ENCODE data around the gene FAM124A. TPM values are rescaled to one million over a fixed set of nuclear protein-coding genes. Genes with fewer than 3 reads are reported as not detected.

FAM124A gene
- total and polyA plus RNA-seq, 2 donors (not counting 3 experiments of a cell fraction or from before 2014, with no cell fraction given): 3.8 to 9.9 TPM

DNA sequence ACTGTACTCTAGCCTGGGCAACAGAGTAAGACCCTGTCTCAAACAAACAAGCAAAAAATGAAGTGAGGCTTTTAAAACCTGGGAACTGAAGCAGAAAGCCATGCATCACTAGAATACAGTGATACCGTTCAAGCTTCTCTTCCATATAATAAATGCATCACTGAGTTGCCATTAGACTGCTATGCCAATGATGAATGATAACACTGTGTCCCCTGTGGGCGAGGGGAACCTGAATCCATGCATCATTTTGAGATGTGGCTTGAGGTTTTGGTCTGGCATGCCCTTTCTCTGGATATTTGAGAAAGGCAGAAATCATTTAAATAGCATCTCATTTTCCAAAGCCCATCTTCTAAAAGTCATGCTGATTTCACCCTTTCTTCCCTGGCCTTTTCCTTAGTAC lies 1.5 kb upstream of the FAM124A start:
- Histone ChIP-seq H3K9me3 (replicated peaks; ENCODE audit: control insufficient read depth, insufficient read depth, low read length) (no peaks in the 10 kb centered on the region), H4K20me1 (replicated peaks; ENCODE audit: control insufficient read depth, extremely low read depth, insufficient read depth, low read length) (no peaks in the 10 kb centered on the region), H3K27me3 (ENCODE audit: control insufficient read depth in 2 of 2, insufficient read depth in 2 of 2, low read length in 2 of 2) (no peaks in the 10 kb centered on the region), H3K9ac (replicated peaks; ENCODE audit: extremely low read depth, insufficient read depth, low read length) (no peak overlapping the region), H2AFZ (ENCODE audit: low read depth, low read length) (no peak overlapping the region), H3K36me3 (ENCODE audit: control insufficient read depth in 2 of 2, extremely low read depth in 1 of 2, insufficient read depth in 2 of 2, low read length in 2 of 2) (no peaks in the 10 kb centered on the region), H3K27ac (ENCODE audit: insufficient read depth, low read depth, low read length) (no peak overlapping the region), H3K4me1 (ENCODE audit: control insufficient read depth, extremely low read depth, insufficient read depth, low read length) (peaks cover 7% of the 10 kb centered on the region), H3K4me3 (replicated peaks in 1 of 3; ENCODE audit: insufficient read depth in 1 of 3, low read depth in 1 of 3, low read length in 3 of 3) (no peak overlapping the region), H3K9me1 (replicated peaks; ENCODE audit: control insufficient read depth, extremely low read depth, insufficient read depth, low read length) (no peaks in the 10 kb centered on the region), H3K79me2 (ENCODE audit: control insufficient read depth, insufficient read depth, low read length) (no peaks in the 10 kb centered on the region), H3K4me2 (ENCODE audit: insufficient read depth, low read length) (no peak overlapping the region)
- POLR2A ChIA-PET: no interaction called here
- BruUV-seq (replicated peaks): no TSS peak
- CTCF ChIA-PET: interaction anchor here (0.8 to 1.2 kb wide), 3 partner anchors 26 to 95 kb away, joined by 3 to 6 read pairs (median 3); no protein-coding TSS in a partner anchor
- DNase-seq (ENCODE audit: low read depth, low spot score) (no peak), FAIRE-seq (no peak)
- TF ChIP-seq, protein P1, sequence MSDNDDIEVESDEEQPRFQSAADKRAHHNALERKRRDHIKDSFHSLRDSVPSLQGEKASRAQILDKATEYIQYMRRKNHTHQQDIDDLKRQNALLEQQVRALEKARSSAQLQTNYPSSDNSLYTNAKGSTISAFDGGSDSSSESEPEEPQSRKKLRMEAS (IDR thresholded peaks at IDR 0.05; ENCODE audit: insufficient read depth, insufficient read length): no peak
- TF ChIP-seq EZH2 (IDR thresholded peaks at IDR 0.05; ENCODE audit: borderline replicate concordance, low read depth, low read length, severe bottlenecking) (no peak), JUN (IDR thresholded peaks at IDR 0.05; ENCODE audit: borderline replicate concordance, insufficient read depth, insufficient read length, low read depth) (no peak), POLR2AphosphoS5 (IDR thresholded peaks at IDR 0.05; ENCODE audit: insufficient read depth, low read depth, low read length) (no peak), MYC (IDR thresholded peaks at IDR 0.05; ENCODE audit: low read depth, low read length) (no peak), FOS (IDR thresholded peaks at IDR 0.05; ENCODE audit: borderline replicate concordance, insufficient read depth, low read length) (no peak), POLR2A (IDR thresholded peaks at IDR 0.05; ENCODE audit: low read depth, low read length) (no peak)
- TF ChIP-seq, protein P2, sequence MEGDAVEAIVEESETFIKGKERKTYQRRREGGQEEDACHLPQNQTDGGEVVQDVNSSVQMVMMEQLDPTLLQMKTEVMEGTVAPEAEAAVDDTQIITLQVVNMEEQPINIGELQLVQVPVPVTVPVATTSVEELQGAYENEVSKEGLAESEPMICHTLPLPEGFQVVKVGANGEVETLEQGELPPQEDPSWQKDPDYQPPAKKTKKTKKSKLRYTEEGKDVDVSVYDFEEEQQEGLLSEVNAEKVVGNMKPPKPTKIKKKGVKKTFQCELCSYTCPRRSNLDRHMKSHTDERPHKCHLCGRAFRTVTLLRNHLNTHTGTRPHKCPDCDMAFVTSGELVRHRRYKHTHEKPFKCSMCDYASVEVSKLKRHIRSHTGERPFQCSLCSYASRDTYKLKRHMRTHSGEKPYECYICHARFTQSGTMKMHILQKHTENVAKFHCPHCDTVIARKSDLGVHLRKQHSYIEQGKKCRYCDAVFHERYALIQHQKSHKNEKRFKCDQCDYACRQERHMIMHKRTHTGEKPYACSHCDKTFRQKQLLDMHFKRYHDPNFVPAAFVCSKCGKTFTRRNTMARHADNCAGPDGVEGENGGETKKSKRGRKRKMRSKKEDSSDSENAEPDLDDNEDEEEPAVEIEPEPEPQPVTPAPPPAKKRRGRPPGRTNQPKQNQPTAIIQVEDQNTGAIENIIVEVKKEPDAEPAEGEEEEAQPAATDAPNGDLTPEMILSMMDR (IDR thresholded peaks at IDR 0.05; ENCODE audit: extremely low read depth in 1 of 2, insufficient read depth in 1 of 2, low read depth in 1 of 2, low read length in 2 of 2): no peak
- intact Hi-C loops (cut with micrococcal nuclease): loop anchor here (5.0 to 10.0 kb wide), 3 partner anchors 154 to 574 kb away; partner anchors contain the start of gene WDFY2
- dilution Hi-C loops (cut with MboI; ENCODE audit: extremely low pct_ligation_motif_present, low sequenced_read_pairs): no loop called here

Measured in endothelial cell of umbilical vein (primary cell).